CD4-positive, alpha-beta T cell treated with Interleukin-15 for 1 hour (primary cell): ENCODE results near the gene HLCS.
"Not testable (repeated sequence)": the region's sequence is repeated elsewhere in the genome, so short reads cannot be mapped to it uniquely, and the experiment has no call there.

Source experiments
- DNase-seq: peaks from one replicate; pipeline ENCODE4 v3.0.0-alpha.2; 2020

The HLCS gene

GRCh38 chr21:36966066-36966820 lies at the start of gene HLCS:
HLCS (minus strand) TSS chr21:36966669; CDS start chr21:36966638, 31 bp downstream.
- peak; percentile 85 for DNase-seq

GRCh38 chr21:37009740-37010341 lies 43.4 kb upstream of the HLCS start:
- DNase-seq = peak; percentile 76

GRCh38 chr21:37008724-37009123 lies 42.3 kb upstream of the HLCS start:
- no peak for DNase-seq

GRCh38 chr21:37006486-37007291 lies 40.2 kb upstream of the HLCS start, which contains the start of gene RIPPLY3:
RIPPLY3 (plus strand) TSS chr21:37006702; CDS start chr21:37006773, 71 bp downstream.
- no peak for DNase-seq

- DNase-seq = no peak
These were observed 39.3 kb upstream of the HLCS start for GRCh38 chr21:37005548-37006485.

GRCh38 chr21:37003917-37004316 lies 37.4 kb upstream of the HLCS start:
- not testable (repeated sequence) for DNase-seq

GRCh38 chr21:37002851-37003250 lies 36.4 kb upstream of the HLCS start:
- not testable (repeated sequence) for DNase-seq

- no peak for DNase-seq
These were observed 35.0 kb upstream of the HLCS start for GRCh38 chr21:37001441-37001840.

GRCh38 chr21:37000381-37000780 lies 33.9 kb upstream of the HLCS start:
- DNase-seq = no peak

- no peak for DNase-seq
These were observed 32.8 kb upstream of the HLCS start for GRCh38 chr21:36999131-36999898.

- not testable (repeated sequence) for DNase-seq
These were observed 28.8 kb upstream of the HLCS start for GRCh38 chr21:36995285-36995684.

- no peak for DNase-seq
These were observed 28.2 kb upstream of the HLCS start for GRCh38 chr21:36994501-36995158.

- no peak for DNase-seq
These were observed 26.2 kb upstream of the HLCS start for GRCh38 chr21:36992671-36993070.

- DNase-seq = no peak
These were observed 24.2 kb upstream of the HLCS start for GRCh38 chr21:36990508-36991205.

- DNase-seq = peak; percentile 90
These were observed 23.4 kb upstream of the HLCS start for GRCh38 chr21:36989699-36990507.

GRCh38 chr21:36989199-36989698 lies 22.8 kb upstream of the HLCS start:
- DNase-seq = not testable (repeated sequence)

GRCh38 chr21:36988536-36988935 lies 22.1 kb upstream of the HLCS start:
- no peak for DNase-seq

GRCh38 chr21:36987845-36988244 lies 21.4 kb upstream of the HLCS start:
- DNase-seq = no peak
